PC-9 (cell line): Measurements from ENCODE around the gene UQCRC1. TPM values are rescaled to one million over a fixed set of nuclear protein-coding genes. Genes with fewer than 3 reads are reported as not detected.

Experiments used
- BruUV-seq: library from RNA; stranded (reverse); fragments of 400-500 nt; replicated peaks from 2 replicates; lab custom pipeline; 2021; lab: Mats Ljungman, UMichigan
- CTCF ChIA-PET: fragments of 300-600 bp; sonication (Branson Sonifier 250); formaldehyde crosslinking; loops from one replicate; lab custom pipeline; 2022; ENCODE audit warnings: antibody characterized with exemption; lab: Charles Lee
- POLR2A ChIA-PET: fragments of 300-600 bp; sonication (Branson Sonifier 250); formaldehyde crosslinking; loops from one replicate; lab custom pipeline; 2022; ENCODE audit warnings: antibody characterized with exemption; ENCODE audit not compliant: unreplicated experiment; lab: Charles Lee
- DNase-seq, 2 experiments: peaks; one replicate each; pipeline versions ENCODE4 v3.0.0 to v3.0.0-alpha.2; 2015 to 2022; ENCODE audit warnings: mixed read lengths in 1 of 2
- H2AFZ ChIP-seq: fragments of 200-600 bp; sonication (generic); 2 replicates; pipeline ENCODE4 v1.8.1; 2017; ENCODE audit warnings: antibody characterized with exemption
- H3F3A ChIP-seq: fragments of 200-600 bp; sonication (generic); 2 replicates; pipeline ENCODE4 v1.8.1; 2017; ENCODE audit warnings: antibody characterized with exemption, mild to moderate bottlenecking, low read depth; ENCODE audit not compliant: insufficient read depth
- H3K27ac ChIP-seq: fragments of 200-600 bp; sonication (generic); 2 replicates; pipeline ENCODE4 v1.6.1; 2016; ENCODE audit warnings: mixed run types
- H3K27me3 ChIP-seq: fragments of 200-600 bp; sonication (generic); 2 replicates; pipeline ENCODE4 v1.6.1; 2016; ENCODE audit warnings: low read depth, mixed run types; ENCODE audit not compliant: insufficient read depth
- H3K36me3 ChIP-seq: fragments of 200-600 bp; sonication (generic); 2 replicates; pipeline ENCODE4 v1.6.1; 2016; ENCODE audit warnings: low read depth, mixed run types
- H3K4me1 ChIP-seq: fragments of 200-600 bp; sonication (generic); replicated peaks from 2 replicates; pipeline ENCODE4 v1.6.1; 2016; ENCODE audit warnings: mixed run types; ENCODE audit not compliant: insufficient read depth
- H3K4me2 ChIP-seq: fragments of 200-600 bp; sonication (generic); 2 replicates; pipeline ENCODE4 v1.6.1; 2017; ENCODE audit warnings: mixed run types
- H3K4me3 ChIP-seq: fragments of 200-600 bp; sonication (generic); 2 replicates; pipeline ENCODE4 v1.6.1; 2016; ENCODE audit warnings: mixed run types
- H3K79me2 ChIP-seq: fragments of 200-600 bp; sonication (generic); 2 replicates; pipeline ENCODE4 v1.6.1; 2017; ENCODE audit warnings: low read depth, mixed run types
- H3K9me2 ChIP-seq: fragments of 200-600 bp; sonication (generic); 2 replicates; pipeline ENCODE4 v1.8.1; 2017; ENCODE audit warnings: mild to moderate bottlenecking; ENCODE audit not compliant: insufficient read depth
- H3K9me3 ChIP-seq: fragments of 200-600 bp; sonication (generic); 2 replicates; pipeline ENCODE4 v1.8.1; 2016; ENCODE audit warnings: low read depth; ENCODE audit not compliant: insufficient read depth
- H4K20me1 ChIP-seq: fragments of 200-600 bp; sonication (generic); 2 replicates; pipeline ENCODE4 v1.8.1; 2017; ENCODE audit not compliant: insufficient read depth
- EZH2 ChIP-seq: fragments of 200-600 bp; sonication (generic); IDR thresholded peaks from 2 replicates; pipeline ENCODE4 v1.8.0; 2017; ENCODE audit warnings: antibody characterized with exemption, low read depth
- intact Hi-C: fragments of 100-400 bp; cut with micrococcal nuclease; formaldehyde crosslinking; loops from one replicate; pipeline ENCODE4 v1.10.0; 2022; ENCODE audit not compliant: unreplicated experiment
- total RNA-seq: library from RNA; stranded (reverse); gene quantifications from 2 replicates; pipeline ENCODE4 v1.2.3, GENCODE V29; 2021
- TF ChIP-seq, protein P1 (sequence below): fragments of 200-600 bp; sonication (generic); conservative IDR thresholded peaks from 2 replicates; pipeline ENCODE4 v1.6.1; 2017; ENCODE audit warnings: mixed run types, antibody characterized with exemption, mild to moderate bottlenecking, moderate library complexity

Gene UQCRC1
- total RNA-seq, 1 experiment from 2014 or later: 255 TPM

- Histone ChIP-seq H3K27me3 (no peaks in the 10 kb centered on the region), H3K4me3 (no peak overlapping the region), H3K4me2 (no peak overlapping the region), H3F3A (0 out of 2 replicates have a peak, but pooled peaks cover 6% of the 10 kb centered on the region), H4K20me1 (0 out of 2 replicates have a peak, but pooled peaks cover 5% of the 10 kb centered on the region), H3K79me2 (no peaks in the 10 kb centered on the region), H3K27ac (no peak overlapping the region), H3K4me1 (no peaks in the 10 kb centered on the region), H3K9me3 (no peaks in the 10 kb centered on the region), H3K9me2 (no peaks in the 10 kb centered on the region), H2AFZ (no peak overlapping the region), H3K36me3 (no peaks in the 10 kb centered on the region)
- intact Hi-C loops: no loop called here
- BruUV-seq: no TSS peak
- no peak for DNase-seq
- ChIA-PET CTCF (no interaction called here), POLR2A (no interaction called here)
- no peak for TF ChIP-seq EZH2
- TF ChIP-seq, protein P1, sequence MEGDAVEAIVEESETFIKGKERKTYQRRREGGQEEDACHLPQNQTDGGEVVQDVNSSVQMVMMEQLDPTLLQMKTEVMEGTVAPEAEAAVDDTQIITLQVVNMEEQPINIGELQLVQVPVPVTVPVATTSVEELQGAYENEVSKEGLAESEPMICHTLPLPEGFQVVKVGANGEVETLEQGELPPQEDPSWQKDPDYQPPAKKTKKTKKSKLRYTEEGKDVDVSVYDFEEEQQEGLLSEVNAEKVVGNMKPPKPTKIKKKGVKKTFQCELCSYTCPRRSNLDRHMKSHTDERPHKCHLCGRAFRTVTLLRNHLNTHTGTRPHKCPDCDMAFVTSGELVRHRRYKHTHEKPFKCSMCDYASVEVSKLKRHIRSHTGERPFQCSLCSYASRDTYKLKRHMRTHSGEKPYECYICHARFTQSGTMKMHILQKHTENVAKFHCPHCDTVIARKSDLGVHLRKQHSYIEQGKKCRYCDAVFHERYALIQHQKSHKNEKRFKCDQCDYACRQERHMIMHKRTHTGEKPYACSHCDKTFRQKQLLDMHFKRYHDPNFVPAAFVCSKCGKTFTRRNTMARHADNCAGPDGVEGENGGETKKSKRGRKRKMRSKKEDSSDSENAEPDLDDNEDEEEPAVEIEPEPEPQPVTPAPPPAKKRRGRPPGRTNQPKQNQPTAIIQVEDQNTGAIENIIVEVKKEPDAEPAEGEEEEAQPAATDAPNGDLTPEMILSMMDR: no peak
These were observed 22.3 kb upstream of the UQCRC1 start for GRCh38 chr3:48631516-48632448.

DNA sequence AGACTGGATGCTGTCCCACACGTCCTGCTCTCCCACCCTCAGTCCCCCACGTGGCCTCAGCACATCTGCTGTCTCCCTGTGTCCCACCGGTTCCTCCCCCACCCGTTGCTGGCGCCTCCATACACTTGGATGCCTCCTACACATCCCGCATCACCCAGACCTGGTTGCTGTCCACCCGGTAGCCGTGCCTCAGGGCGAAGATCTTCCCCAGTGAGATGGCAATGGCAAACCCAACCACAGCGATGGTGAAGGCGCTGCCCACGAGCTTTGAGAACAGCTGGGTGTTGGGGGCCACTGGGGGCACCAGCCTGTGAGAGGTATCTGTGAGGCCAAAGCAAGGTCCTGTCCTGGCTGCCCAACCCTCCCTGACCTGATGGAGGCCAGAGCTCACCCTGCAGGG, 21.4 kb upstream of the UQCRC1 start:
- Histone ChIP-seq H2AFZ (no peak overlapping the region), H3K27me3 (no peaks in the 10 kb centered on the region), H3K4me3 (no peak overlapping the region), H3K4me1 (no peaks in the 10 kb centered on the region), H3K79me2 (no peaks in the 10 kb centered on the region), H3K9me2 (no peaks in the 10 kb centered on the region), H4K20me1 (0 out of 2 replicates have a peak, but pooled peaks cover 5% of the 10 kb centered on the region), H3F3A (0 out of 2 replicates have a peak, but pooled peaks cover 6% of the 10 kb centered on the region), H3K36me3 (no peaks in the 10 kb centered on the region), H3K9me3 (no peaks in the 10 kb centered on the region), H3K4me2 (no peak overlapping the region), H3K27ac (no peak overlapping the region)
- ChIA-PET CTCF (no interaction called here), POLR2A (no interaction called here)
- no peak for DNase-seq
- BruUV-seq: no TSS peak
- no peak for TF ChIP-seq EZH2
- TF ChIP-seq, protein P1: no peak
- intact Hi-C loops: no loop called here

DNA sequence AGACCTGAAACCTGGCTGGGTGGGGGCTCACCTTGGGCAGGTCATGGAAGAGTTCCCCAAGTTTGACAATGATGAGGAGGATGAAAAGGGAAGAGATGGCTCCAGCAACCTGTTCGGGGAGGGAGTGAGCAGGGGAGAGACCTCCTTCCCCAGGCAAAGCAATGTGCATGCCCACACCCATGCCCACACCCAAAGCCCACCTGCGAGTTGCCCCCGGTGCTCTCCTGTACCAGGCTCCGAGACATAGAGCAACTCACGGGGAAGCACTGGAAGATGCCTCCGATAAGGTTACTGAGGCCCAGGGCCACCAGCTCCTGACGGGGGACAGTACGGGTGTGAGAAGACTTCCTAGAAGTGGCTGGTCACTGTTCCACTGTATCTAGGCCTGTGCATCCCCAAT, 21.0 kb upstream of the UQCRC1 start:
- 0 out of 2 replicates have a peak, but pooled peaks cover 6% of the 10 kb centered on the region for H3F3A ChIP-seq
- H3K36me3 ChIP-seq: no peaks in the 10 kb centered on the region
- ChIA-PET POLR2A (no interaction called here), CTCF (no interaction called here)
- no peaks in the 10 kb centered on the region for H3K4me1 ChIP-seq
- H3K4me3 ChIP-seq: no peak overlapping the region
- H3K9me3 ChIP-seq: no peaks in the 10 kb centered on the region
- H3K79me2 ChIP-seq: no peaks in the 10 kb centered on the region
- no peak overlapping the region for H3K27ac ChIP-seq
- no peaks in the 10 kb centered on the region for H3K27me3 ChIP-seq
- DNase-seq: no peak
- H3K9me2 ChIP-seq: no peaks in the 10 kb centered on the region
- TF ChIP-seq, protein P1: no peak
- TF ChIP-seq EZH2: no peak
- 0 out of 2 replicates have a peak, but pooled peaks cover 5% of the 10 kb centered on the region for H4K20me1 ChIP-seq
- no TSS peak for BruUV-seq
- intact Hi-C loops: no loop called here
- no peak overlapping the region for H2AFZ ChIP-seq
- H3K4me2 ChIP-seq: no peak overlapping the region
